Erythroblast (primary cell): ENCODE results near the gene ADGRL1.

Experiments
- GATA1 ChIP-seq: IDR thresholded peaks from 2 replicates; pipeline ENCODE4 v1.6.1; 2011; ENCODE audit warnings: low read depth, mild to moderate bottlenecking, control low read depth, low read length, moderate library complexity
- POLR2A ChIP-seq: IDR thresholded peaks from 2 replicates; pipeline ENCODE4 v1.6.1; 2011; ENCODE audit warnings: mild to moderate bottlenecking, low read length

- TF ChIP-seq POLR2A (no peak), GATA1 (no peak)
These were observed 55.8 kb downstream of the ADGRL1 start for GRCh38 chr19:14150041-14150769.
